ENCODE results near the gene PYROXD2. TPM values are rescaled to one million over a fixed set of nuclear protein-coding genes. Genes with fewer than 3 reads are reported as not detected.
A peak's percentile ranks its signal among the peaks of the same experiment; 100 is the strongest.

The PYROXD2 gene
- total and polyA plus RNA-seq, 10 of the 15 experiments (the other 5 are each of a cell fraction or from before 2014, with no cell fraction given) = 4.8 to 15.8 (median 11.1) TPM

DNA sequence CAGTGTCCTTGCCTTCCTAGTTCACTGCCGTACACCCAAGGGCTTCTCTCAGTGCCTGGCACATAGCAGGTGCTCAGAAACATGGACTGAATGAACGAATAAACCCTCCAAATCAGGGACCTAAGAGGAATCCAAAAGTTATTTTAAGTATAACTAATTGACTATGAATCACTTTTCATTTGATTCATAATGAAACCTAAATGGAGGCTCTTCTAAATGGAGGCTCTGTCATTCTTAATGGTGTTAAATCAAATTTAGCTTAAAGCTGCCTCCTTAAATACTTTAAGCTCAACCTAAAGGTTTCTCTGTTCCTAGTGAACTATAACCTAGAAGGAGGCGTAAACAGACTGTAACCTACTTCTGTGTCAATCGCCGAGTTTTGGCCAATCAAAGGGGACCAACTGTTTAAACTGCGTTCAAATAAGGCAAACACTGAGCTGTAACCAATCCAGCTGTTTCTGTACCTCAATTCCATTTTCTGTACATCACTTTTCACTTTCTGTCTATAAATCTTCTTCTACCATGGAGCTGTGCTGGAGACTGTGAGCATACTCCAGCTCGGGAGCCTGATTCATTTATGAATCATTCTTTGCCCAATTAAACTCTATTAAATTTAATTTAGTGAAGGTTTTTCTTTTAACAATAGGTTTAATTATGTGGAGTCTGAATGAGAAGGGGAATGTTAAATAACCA is 11.0 kb downstream of the PYROXD2 start (continued):
- TF ChIP-seq YBX1 (IDR thresholded peaks at IDR 0.05) (no peak), SRF (IDR thresholded peaks at IDR 0.05; ENCODE audit: low read depth in 2 of 2, low read length in 2 of 2) (peak in 1 of 2 experiments; percentile 61; a peak in 1 of 4 replicates), LARP7 (IDR thresholded peaks at IDR 0.05) (no peak), STAT1 (conservative IDR thresholded peaks at IDR 0.05) (no peak), SPI1 (IDR thresholded peaks at IDR 0.05; ENCODE audit: borderline replicate concordance, insufficient read depth, low read depth, low read length) (no peak), RCOR1 (conservative IDR thresholded peaks at IDR 0.05; ENCODE audit: low read depth, low read length) (0 out of 2 replicates have a peak, but pooled peaks have one; percentile 59), EGR1 (IDR thresholded peaks at IDR 0.05; ENCODE audit: borderline replicate concordance in 1 of 2, low read depth in 2 of 2, low read length in 2 of 2) (no peak), FOXM1 (IDR thresholded peaks at IDR 0.05; ENCODE audit: low read depth, low read length) (peak; percentile 64; the same call in 1 of the 2 replicates), MEF2B (IDR thresholded peaks at IDR 0.05; ENCODE audit: partially characterized antibody, poor library complexity, severe bottlenecking) (peak; percentile 17), CREB1 (IDR thresholded peaks at IDR 0.05; ENCODE audit: low read depth) (no peak)
- TF ChIP-seq, protein P1, sequence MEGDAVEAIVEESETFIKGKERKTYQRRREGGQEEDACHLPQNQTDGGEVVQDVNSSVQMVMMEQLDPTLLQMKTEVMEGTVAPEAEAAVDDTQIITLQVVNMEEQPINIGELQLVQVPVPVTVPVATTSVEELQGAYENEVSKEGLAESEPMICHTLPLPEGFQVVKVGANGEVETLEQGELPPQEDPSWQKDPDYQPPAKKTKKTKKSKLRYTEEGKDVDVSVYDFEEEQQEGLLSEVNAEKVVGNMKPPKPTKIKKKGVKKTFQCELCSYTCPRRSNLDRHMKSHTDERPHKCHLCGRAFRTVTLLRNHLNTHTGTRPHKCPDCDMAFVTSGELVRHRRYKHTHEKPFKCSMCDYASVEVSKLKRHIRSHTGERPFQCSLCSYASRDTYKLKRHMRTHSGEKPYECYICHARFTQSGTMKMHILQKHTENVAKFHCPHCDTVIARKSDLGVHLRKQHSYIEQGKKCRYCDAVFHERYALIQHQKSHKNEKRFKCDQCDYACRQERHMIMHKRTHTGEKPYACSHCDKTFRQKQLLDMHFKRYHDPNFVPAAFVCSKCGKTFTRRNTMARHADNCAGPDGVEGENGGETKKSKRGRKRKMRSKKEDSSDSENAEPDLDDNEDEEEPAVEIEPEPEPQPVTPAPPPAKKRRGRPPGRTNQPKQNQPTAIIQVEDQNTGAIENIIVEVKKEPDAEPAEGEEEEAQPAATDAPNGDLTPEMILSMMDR (IDR thresholded peaks at IDR 0.05 in 2 of 3, conservative IDR thresholded peaks at IDR 0.05 in 1 of 3; ENCODE audit: control insufficient read depth in 2 of 3, extremely low read depth in 1 of 3, insufficient read depth in 1 of 3, low read depth in 3 of 3, low read length in 3 of 3) = no peak
- TF ChIP-seq, protein P2, sequence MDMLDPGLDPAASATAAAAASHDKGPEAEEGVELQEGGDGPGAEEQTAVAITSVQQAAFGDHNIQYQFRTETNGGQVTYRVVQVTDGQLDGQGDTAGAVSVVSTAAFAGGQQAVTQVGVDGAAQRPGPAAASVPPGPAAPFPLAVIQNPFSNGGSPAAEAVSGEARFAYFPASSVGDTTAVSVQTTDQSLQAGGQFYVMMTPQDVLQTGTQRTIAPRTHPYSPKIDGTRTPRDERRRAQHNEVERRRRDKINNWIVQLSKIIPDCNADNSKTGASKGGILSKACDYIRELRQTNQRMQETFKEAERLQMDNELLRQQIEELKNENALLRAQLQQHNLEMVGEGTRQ (IDR thresholded peaks at IDR 0.05; ENCODE audit: borderline replicate concordance, low read depth, low read length) = no peak
- TF ChIP-seq, protein P3, sequence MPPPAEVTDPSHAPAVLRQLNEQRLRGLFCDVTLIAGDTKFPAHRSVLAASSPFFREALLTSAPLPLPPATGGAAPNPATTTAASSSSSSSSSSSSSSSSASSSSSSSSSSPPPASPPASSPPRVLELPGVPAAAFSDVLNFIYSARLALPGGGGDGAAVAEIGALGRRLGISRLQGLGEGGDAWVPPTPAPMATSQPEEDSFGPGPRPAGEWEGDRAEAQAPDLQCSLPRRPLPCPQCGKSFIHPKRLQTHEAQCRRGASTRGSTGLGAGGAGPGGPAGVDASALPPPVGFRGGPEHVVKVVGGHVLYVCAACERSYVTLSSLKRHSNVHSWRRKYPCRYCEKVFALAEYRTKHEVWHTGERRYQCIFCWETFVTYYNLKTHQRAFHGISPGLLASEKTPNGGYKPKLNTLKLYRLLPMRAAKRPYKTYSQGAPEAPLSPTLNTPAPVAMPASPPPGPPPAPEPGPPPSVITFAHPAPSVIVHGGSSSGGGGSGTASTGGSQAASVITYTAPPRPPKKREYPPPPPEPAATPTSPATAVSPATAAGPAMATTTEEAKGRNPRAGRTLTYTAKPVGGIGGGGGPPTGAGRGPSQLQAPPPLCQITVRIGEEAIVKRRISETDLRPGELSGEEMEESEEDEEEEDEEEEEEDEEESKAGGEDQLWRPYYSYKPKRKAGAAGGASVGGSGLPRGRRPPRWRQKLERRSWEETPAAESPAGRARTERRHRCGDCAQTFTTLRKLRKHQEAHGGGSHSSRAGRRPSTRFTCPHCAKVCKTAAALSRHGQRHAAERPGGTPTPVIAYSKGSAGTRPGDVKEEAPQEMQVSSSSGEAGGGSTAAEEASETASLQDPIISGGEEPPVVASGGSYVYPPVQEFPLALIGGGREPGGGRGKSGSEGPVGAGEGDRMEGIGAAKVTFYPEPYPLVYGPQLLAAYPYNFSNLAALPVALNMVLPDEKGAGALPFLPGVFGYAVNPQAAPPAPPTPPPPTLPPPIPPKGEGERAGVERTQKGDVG (CRISPR knock-in tag; IDR thresholded peaks at IDR 0.05) = no peak
- TF ChIP-seq, protein P4, sequence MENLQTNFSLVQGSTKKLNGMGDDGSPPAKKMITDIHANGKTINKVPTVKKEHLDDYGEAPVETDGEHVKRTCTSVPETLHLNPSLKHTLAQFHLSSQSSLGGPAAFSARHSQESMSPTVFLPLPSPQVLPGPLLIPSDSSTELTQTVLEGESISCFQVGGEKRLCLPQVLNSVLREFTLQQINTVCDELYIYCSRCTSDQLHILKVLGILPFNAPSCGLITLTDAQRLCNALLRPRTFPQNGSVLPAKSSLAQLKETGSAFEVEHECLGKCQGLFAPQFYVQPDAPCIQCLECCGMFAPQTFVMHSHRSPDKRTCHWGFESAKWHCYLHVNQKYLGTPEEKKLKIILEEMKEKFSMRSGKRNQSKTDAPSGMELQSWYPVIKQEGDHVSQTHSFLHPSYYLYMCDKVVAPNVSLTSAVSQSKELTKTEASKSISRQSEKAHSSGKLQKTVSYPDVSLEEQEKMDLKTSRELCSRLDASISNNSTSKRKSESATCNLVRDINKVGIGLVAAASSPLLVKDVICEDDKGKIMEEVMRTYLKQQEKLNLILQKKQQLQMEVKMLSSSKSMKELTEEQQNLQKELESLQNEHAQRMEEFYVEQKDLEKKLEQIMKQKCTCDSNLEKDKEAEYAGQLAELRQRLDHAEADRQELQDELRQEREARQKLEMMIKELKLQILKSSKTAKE (IDR thresholded peaks at IDR 0.05; ENCODE audit: low read depth, poor library complexity, severe bottlenecking) = no peak
- TF ChIP-seq, protein P5, sequence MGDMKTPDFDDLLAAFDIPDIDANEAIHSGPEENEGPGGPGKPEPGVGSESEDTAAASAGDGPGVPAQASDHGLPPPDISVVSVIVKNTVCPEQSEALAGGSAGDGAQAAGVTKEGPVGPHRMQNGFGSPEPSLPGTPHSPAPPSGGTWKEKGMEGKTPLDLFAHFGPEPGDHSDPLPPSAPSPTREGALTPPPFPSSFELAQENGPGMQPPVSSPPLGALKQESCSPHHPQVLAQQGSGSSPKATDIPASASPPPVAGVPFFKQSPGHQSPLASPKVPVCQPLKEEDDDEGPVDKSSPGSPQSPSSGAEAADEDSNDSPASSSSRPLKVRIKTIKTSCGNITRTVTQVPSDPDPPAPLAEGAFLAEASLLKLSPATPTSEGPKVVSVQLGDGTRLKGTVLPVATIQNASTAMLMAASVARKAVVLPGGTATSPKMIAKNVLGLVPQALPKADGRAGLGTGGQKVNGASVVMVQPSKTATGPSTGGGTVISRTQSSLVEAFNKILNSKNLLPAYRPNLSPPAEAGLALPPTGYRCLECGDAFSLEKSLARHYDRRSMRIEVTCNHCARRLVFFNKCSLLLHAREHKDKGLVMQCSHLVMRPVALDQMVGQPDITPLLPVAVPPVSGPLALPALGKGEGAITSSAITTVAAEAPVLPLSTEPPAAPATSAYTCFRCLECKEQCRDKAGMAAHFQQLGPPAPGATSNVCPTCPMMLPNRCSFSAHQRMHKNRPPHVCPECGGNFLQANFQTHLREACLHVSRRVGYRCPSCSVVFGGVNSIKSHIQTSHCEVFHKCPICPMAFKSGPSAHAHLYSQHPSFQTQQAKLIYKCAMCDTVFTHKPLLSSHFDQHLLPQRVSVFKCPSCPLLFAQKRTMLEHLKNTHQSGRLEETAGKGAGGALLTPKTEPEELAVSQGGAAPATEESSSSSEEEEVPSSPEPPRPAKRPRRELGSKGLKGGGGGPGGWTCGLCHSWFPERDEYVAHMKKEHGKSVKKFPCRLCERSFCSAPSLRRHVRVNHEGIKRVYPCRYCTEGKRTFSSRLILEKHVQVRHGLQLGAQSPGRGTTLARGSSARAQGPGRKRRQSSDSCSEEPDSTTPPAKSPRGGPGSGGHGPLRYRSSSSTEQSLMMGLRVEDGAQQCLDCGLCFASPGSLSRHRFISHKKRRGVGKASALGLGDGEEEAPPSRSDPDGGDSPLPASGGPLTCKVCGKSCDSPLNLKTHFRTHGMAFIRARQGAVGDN (IDR thresholded peaks at IDR 0.05) = no peak

Data from GM12878 (cell line).